Right lobe of liver (tissue), 4 donors: ENCODE data around the gene CSTF3.

ENCODE experiments used
- POLR2A ChIP-seq: fragments of 450-650 bp; IDR thresholded peaks from one replicate; pipeline ENCODE4 v1.6.1; 2017; ENCODE audit warnings: antibody characterized with exemption, mild to moderate bottlenecking
- TF ChIP-seq, protein P1 (sequence below), 4 donors: fragments of 200-600 bp in 3 of 4; fragments of 450-650 bp in 1 of 4; IDR thresholded peaks; one replicate each; pipeline versions ENCODE4 v1.5.1 to v1.8.0; 2016 to 2022; ENCODE audit warnings: antibody characterized with exemption in 4 of 4, mild to moderate bottlenecking in 2 of 4
- donor health status: DM: no; HTN: no; CAD: no.
- donor health status: DM: no; HTN: no; CAD: no.
- donor health status: DM: no; HTN: yes; CAD: no.

DNA sequence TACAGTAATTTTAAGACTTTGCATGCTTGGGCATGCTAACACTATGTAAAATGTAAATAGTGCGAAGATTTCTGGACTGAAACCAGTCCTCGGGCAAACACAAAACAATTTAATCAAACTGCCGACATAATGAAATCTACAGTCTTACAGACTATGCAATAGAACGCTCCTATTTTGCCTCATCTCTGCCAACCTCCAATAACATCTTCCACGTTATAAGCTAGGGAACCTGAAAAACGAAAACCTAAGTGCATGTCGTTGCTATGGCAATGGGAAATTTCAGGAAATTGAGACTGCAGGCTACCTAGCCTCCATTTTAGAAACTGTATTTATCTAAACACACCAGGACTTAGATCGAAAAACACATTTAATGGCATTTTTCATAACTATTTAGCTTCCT lies 1.1 kb downstream of the CSTF3 start:
- TF ChIP-seq, protein P1, sequence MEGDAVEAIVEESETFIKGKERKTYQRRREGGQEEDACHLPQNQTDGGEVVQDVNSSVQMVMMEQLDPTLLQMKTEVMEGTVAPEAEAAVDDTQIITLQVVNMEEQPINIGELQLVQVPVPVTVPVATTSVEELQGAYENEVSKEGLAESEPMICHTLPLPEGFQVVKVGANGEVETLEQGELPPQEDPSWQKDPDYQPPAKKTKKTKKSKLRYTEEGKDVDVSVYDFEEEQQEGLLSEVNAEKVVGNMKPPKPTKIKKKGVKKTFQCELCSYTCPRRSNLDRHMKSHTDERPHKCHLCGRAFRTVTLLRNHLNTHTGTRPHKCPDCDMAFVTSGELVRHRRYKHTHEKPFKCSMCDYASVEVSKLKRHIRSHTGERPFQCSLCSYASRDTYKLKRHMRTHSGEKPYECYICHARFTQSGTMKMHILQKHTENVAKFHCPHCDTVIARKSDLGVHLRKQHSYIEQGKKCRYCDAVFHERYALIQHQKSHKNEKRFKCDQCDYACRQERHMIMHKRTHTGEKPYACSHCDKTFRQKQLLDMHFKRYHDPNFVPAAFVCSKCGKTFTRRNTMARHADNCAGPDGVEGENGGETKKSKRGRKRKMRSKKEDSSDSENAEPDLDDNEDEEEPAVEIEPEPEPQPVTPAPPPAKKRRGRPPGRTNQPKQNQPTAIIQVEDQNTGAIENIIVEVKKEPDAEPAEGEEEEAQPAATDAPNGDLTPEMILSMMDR (IDR thresholded peaks at IDR 0.05), result no peak
- TF ChIP-seq POLR2A, result no peak
